ENCODE measurements around the gene ARHGEF33. TPM values are rescaled to one million over a fixed set of nuclear protein-coding genes. Genes with fewer than 3 reads are reported as not detected.

The ARHGEF33 gene
- total and polyA plus RNA-seq, 2 of the 8 experiments (the other 6 are each of a cell fraction or from before 2014, with no cell fraction given), result 0.09 to 0.95 TPM

DNA sequence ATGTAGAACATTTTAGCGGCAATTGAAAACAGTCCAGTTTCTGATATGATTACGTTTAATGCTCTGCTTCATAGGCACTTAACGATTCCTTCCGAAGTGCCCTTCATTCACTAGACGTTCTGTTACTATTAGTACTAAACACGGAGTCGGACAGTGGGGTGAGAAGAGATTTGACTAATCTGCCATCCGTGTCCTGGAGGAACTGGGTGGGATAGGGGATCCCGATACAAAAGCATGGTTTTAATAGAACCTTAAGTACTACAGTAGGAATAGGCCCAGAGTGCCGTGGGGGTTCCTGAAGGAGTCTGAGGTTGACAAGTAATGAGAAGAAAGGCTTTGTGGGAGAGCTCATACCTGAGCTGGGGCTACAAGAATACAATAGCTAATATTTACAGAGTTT lies 13.3 kb upstream of the ARHGEF33 start (continued):
- TF ChIP-seq, protein P1, sequence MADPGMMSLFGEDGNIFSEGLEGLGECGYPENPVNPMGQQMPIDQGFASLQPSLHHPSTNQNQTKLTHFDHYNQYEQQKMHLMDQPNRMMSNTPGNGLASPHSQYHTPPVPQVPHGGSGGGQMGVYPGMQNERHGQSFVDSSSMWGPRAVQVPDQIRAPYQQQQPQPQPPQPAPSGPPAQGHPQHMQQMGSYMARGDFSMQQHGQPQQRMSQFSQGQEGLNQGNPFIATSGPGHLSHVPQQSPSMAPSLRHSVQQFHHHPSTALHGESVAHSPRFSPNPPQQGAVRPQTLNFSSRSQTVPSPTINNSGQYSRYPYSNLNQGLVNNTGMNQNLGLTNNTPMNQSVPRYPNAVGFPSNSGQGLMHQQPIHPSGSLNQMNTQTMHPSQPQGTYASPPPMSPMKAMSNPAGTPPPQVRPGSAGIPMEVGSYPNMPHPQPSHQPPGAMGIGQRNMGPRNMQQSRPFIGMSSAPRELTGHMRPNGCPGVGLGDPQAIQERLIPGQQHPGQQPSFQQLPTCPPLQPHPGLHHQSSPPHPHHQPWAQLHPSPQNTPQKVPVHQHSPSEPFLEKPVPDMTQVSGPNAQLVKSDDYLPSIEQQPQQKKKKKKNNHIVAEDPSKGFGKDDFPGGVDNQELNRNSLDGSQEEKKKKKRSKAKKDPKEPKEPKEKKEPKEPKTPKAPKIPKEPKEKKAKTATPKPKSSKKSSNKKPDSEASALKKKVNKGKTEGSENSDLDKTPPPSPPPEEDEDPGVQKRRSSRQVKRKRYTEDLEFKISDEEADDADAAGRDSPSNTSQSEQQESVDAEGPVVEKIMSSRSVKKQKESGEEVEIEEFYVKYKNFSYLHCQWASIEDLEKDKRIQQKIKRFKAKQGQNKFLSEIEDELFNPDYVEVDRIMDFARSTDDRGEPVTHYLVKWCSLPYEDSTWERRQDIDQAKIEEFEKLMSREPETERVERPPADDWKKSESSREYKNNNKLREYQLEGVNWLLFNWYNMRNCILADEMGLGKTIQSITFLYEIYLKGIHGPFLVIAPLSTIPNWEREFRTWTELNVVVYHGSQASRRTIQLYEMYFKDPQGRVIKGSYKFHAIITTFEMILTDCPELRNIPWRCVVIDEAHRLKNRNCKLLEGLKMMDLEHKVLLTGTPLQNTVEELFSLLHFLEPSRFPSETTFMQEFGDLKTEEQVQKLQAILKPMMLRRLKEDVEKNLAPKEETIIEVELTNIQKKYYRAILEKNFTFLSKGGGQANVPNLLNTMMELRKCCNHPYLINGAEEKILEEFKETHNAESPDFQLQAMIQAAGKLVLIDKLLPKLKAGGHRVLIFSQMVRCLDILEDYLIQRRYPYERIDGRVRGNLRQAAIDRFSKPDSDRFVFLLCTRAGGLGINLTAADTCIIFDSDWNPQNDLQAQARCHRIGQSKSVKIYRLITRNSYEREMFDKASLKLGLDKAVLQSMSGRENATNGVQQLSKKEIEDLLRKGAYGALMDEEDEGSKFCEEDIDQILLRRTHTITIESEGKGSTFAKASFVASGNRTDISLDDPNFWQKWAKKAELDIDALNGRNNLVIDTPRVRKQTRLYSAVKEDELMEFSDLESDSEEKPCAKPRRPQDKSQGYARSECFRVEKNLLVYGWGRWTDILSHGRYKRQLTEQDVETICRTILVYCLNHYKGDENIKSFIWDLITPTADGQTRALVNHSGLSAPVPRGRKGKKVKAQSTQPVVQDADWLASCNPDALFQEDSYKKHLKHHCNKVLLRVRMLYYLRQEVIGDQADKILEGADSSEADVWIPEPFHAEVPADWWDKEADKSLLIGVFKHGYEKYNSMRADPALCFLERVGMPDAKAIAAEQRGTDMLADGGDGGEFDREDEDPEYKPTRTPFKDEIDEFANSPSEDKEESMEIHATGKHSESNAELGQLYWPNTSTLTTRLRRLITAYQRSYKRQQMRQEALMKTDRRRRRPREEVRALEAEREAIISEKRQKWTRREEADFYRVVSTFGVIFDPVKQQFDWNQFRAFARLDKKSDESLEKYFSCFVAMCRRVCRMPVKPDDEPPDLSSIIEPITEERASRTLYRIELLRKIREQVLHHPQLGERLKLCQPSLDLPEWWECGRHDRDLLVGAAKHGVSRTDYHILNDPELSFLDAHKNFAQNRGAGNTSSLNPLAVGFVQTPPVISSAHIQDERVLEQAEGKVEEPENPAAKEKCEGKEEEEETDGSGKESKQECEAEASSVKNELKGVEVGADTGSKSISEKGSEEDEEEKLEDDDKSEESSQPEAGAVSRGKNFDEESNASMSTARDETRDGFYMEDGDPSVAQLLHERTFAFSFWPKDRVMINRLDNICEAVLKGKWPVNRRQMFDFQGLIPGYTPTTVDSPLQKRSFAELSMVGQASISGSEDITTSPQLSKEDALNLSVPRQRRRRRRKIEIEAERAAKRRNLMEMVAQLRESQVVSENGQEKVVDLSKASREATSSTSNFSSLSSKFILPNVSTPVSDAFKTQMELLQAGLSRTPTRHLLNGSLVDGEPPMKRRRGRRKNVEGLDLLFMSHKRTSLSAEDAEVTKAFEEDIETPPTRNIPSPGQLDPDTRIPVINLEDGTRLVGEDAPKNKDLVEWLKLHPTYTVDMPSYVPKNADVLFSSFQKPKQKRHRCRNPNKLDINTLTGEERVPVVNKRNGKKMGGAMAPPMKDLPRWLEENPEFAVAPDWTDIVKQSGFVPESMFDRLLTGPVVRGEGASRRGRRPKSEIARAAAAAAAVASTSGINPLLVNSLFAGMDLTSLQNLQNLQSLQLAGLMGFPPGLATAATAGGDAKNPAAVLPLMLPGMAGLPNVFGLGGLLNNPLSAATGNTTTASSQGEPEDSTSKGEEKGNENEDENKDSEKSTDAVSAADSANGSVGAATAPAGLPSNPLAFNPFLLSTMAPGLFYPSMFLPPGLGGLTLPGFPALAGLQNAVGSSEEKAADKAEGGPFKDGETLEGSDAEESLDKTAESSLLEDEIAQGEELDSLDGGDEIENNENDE (IDR thresholded peaks at IDR 0.05; ENCODE audit: insufficient replicate concordance, low read length), result no peak
- TF ChIP-seq, protein P2, sequence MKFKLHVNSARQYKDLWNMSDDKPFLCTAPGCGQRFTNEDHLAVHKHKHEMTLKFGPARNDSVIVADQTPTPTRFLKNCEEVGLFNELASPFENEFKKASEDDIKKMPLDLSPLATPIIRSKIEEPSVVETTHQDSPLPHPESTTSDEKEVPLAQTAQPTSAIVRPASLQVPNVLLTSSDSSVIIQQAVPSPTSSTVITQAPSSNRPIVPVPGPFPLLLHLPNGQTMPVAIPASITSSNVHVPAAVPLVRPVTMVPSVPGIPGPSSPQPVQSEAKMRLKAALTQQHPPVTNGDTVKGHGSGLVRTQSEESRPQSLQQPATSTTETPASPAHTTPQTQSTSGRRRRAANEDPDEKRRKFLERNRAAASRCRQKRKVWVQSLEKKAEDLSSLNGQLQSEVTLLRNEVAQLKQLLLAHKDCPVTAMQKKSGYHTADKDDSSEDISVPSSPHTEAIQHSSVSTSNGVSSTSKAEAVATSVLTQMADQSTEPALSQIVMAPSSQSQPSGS (IDR thresholded peaks at IDR 0.05; ENCODE audit: low read length), result no peak
- no peak for TF ChIP-seq SP1 (IDR thresholded peaks at IDR 0.05; ENCODE audit: low read depth, low read length)
- TF ChIP-seq SIRT6 (IDR thresholded peaks at IDR 0.05; ENCODE audit: low read length), result no peak
- TF ChIP-seq ASH2L (IDR thresholded peaks at IDR 0.05; ENCODE audit: low read length), result no peak
- TF ChIP-seq JUN (IDR thresholded peaks at IDR 0.05; ENCODE audit: low read depth, low read length), result no peak
- TF ChIP-seq, protein P3, sequence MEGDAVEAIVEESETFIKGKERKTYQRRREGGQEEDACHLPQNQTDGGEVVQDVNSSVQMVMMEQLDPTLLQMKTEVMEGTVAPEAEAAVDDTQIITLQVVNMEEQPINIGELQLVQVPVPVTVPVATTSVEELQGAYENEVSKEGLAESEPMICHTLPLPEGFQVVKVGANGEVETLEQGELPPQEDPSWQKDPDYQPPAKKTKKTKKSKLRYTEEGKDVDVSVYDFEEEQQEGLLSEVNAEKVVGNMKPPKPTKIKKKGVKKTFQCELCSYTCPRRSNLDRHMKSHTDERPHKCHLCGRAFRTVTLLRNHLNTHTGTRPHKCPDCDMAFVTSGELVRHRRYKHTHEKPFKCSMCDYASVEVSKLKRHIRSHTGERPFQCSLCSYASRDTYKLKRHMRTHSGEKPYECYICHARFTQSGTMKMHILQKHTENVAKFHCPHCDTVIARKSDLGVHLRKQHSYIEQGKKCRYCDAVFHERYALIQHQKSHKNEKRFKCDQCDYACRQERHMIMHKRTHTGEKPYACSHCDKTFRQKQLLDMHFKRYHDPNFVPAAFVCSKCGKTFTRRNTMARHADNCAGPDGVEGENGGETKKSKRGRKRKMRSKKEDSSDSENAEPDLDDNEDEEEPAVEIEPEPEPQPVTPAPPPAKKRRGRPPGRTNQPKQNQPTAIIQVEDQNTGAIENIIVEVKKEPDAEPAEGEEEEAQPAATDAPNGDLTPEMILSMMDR (IDR thresholded peaks at IDR 0.05; ENCODE audit: control extremely low read depth in 1 of 3, insufficient read depth in 1 of 3, low read depth in 1 of 3, low read length in 3 of 3), result no peak
- TF ChIP-seq HDAC6 (IDR thresholded peaks at IDR 0.05; ENCODE audit: low read depth, low read length), result no peak
